ENCODE results near the gene PTPRD. TPM values are rescaled to one million over a fixed set of nuclear protein-coding genes. Genes with fewer than 3 reads are reported as not detected.

PTPRD gene
- total and polyA plus RNA-seq, 2 experiments from 2014 or later: 11.5 to 58.0 TPM

- no peak overlapping the region for H3K27ac Mint-ChIP-seq
- DNase-seq (ENCODE audit: low spot score) (no peak), ATAC-seq (no peak)
- H3K9me3 Mint-ChIP-seq: no peaks in the 10 kb centered on the region
- no peak overlapping the region for H3K4me3 Mint-ChIP-seq
- H3K36me3 ChIP-seq (ENCODE audit: insufficient read depth): no peaks in the 10 kb centered on the region
- H3K27ac ChIP-seq (ENCODE audit: low read depth): no peak overlapping the region
- H4K20me1 ChIP-seq (replicated peaks; ENCODE audit: insufficient read depth): no peaks in the 10 kb centered on the region
- no peaks in the 10 kb centered on the region for H3K9me2 ChIP-seq (ENCODE audit: insufficient read depth)
- no peak overlapping the region for H2AFZ ChIP-seq
- H3K4me3 ChIP-seq: no peak overlapping the region
- peaks cover 61% of the 10 kb centered on the region for H3K4me1 ChIP-seq (ENCODE audit: insufficient read depth)
- H3K36me3 Mint-ChIP-seq (ENCODE audit: low read depth): no peaks in the 10 kb centered on the region
- no peaks in the 10 kb centered on the region for H3F3A ChIP-seq (replicated peaks; ENCODE audit: low read depth)
- H3K4me1 Mint-ChIP-seq: peaks cover 54% of the 10 kb centered on the region
- peaks cover 13% of the 10 kb centered on the region for H3K79me2 ChIP-seq (replicated peaks; ENCODE audit: insufficient read depth)
- no peaks in the 10 kb centered on the region for H3K27me3 ChIP-seq (ENCODE audit: insufficient read depth)
- no peak for TF ChIP-seq REST (IDR thresholded peaks at IDR 0.05; ENCODE audit: unreplicated experiment)
- no peak for TF ChIP-seq ZNF331 (CRISPR knock-in tag; IDR thresholded peaks at IDR 0.05; ENCODE audit: low read depth)
- no peak for TF ChIP-seq STAT1 (IDR thresholded peaks at IDR 0.05; ENCODE audit: unreplicated experiment)
- TF ChIP-seq CTCF (conservative IDR thresholded peaks at IDR 0.05; ENCODE audit: low read depth in 2 of 2): no peak
- TF ChIP-seq ZNF114 (CRISPR knock-in tag; IDR thresholded peaks at IDR 0.05): no peak
- no peak for TF ChIP-seq NANOG (IDR thresholded peaks at IDR 0.05; ENCODE audit: borderline replicate concordance)
- no peak for TF ChIP-seq CREB1 (CRISPR knock-in tag; IDR thresholded peaks at IDR 0.05; ENCODE audit: low read depth)
- no peak for TF ChIP-seq EZH2phosphoT487 (IDR thresholded peaks at IDR 0.05; ENCODE audit: unreplicated experiment)
- TF ChIP-seq EZH2 (IDR thresholded peaks at IDR 0.05; ENCODE audit: low read depth, unreplicated experiment): no peak
- no peak for TF ChIP-seq JUNB (IDR thresholded peaks at IDR 0.05; ENCODE audit: unreplicated experiment)
- TF ChIP-seq ZNF462 (CRISPR knock-in tag; IDR thresholded peaks at IDR 0.05): no peak
- TF ChIP-seq POLR2AphosphoS5 (IDR thresholded peaks at IDR 0.05; ENCODE audit: low read depth): no peak
- no peak for TF ChIP-seq ETS1 (IDR thresholded peaks at IDR 0.05)
- no peak overlapping the region for H3K4me2 ChIP-seq
- no peaks in the 10 kb centered on the region for H3K27me3 Mint-ChIP-seq (ENCODE audit: insufficient read depth, low read depth, poor library complexity)
Observed at GRCh38 chr9:8680157-8680556, 1932.6 kb downstream of the PTPRD start.
